ENCODE measurements around the gene TFB1M. TPM values are rescaled to one million over a fixed set of nuclear protein-coding genes. Genes with fewer than 3 reads are reported as not detected.

The TFB1M gene
- polyA plus RNA-seq, 2 of the 4 experiments (the other 2 are of a cell fraction): 9.8 to 19.5 TPM

- ATAC-seq (no peak), DNase-seq (ENCODE audit: low read depth in 1 of 2, low spot score in 1 of 2) (no peak), FAIRE-seq (no peak)
- TF ChIP-seq MAZ (IDR thresholded peaks at IDR 0.05; ENCODE audit: borderline replicate concordance, low read depth, low read length) (no peak), NFE2L2 (conservative IDR thresholded peaks at IDR 0.05; ENCODE audit: low read length) (no peak), FOSB (CRISPR knock-in tag; IDR thresholded peaks at IDR 0.05) (no peak), SMC3 (IDR thresholded peaks at IDR 0.05) (no peak), HOXA7 (CRISPR knock-in tag; IDR thresholded peaks at IDR 0.05) (no peak), GATA3 (IDR thresholded peaks at IDR 0.05; ENCODE audit: borderline replicate concordance) (no peak), MAFK (IDR thresholded peaks at IDR 0.05; ENCODE audit: partially characterized antibody) (no peak), MYC (IDR thresholded peaks at IDR 0.05; ENCODE audit: borderline replicate concordance, low read length) (no peak), CHD4 (IDR thresholded peaks at IDR 0.05; ENCODE audit: borderline replicate concordance) (no peak), HOXB5 (CRISPR knock-in tag; IDR thresholded peaks at IDR 0.05) (no peak), ELK1 (IDR thresholded peaks at IDR 0.05; ENCODE audit: low read depth, low read length) (no peak), ZFP36 (IDR thresholded peaks at IDR 0.05; ENCODE audit: borderline replicate concordance, partially characterized antibody) (no peak), POLR2AphosphoS2 (conservative IDR thresholded peaks at IDR 0.05; ENCODE audit: low read length) (no peak), HEYL (CRISPR knock-in tag; IDR thresholded peaks at IDR 0.05) (no peak), EP300 (IDR thresholded peaks at IDR 0.05) (no peak), BHLHE40 (IDR thresholded peaks at IDR 0.05; ENCODE audit: low read depth, low read length) (no peak), CBX2 (IDR thresholded peaks at IDR 0.05; ENCODE audit: borderline replicate concordance, low read depth) (no peak)
- ChIA-PET CTCF (interaction anchor here (0.7 to 2.2 kb wide), 5 partner anchors 9 to 331 kb away, joined by 3 to 7 read pairs (median 3); no protein-coding TSS in a partner anchor), POLR2A (no interaction called here)
- Histone ChIP-seq H3K4me1 (no peaks in the 10 kb centered on the region), H3K4me2 (no peak overlapping the region), H3K27ac (no peak overlapping the region), H3K4me3 (no peak overlapping the region), H3K9me3 (no peaks in the 10 kb centered on the region)
- 96% methylated on average over 3 of the region's 3 CpGs for WGBS (ENCODE audit: missing lambda C conversion rate)
Observed at GRCh38 chr6:155259204-155259603, 55.1 kb downstream of the TFB1M start.

- Histone ChIP-seq H3K4me2 (no peak overlapping the region), H3K4me3 (no peak overlapping the region), H3K4me1 (0 out of 3 replicates have a peak, but pooled peaks cover 5% of the 10 kb centered on the region), H3K27ac (no peak overlapping the region), H3K9me3 (no peaks in the 10 kb centered on the region)
- POLR2A ChIA-PET: no interaction called here
- DNase-seq (ENCODE audit: low read depth in 1 of 2, low spot score in 1 of 2) (no peak), ATAC-seq (no peak), FAIRE-seq (no peak)
- CTCF ChIA-PET: interaction anchor here (1.1 to 1.5 kb wide), 2 partner anchors 23 to 330 kb away, joined by 3 read pairs; no protein-coding TSS in a partner anchor
- TF ChIP-seq HEYL (CRISPR knock-in tag; IDR thresholded peaks at IDR 0.05) (no peak), EHMT2 (IDR thresholded peaks at IDR 0.05; ENCODE audit: low read depth) (no peak)
- 93% methylated on average over 9 of the region's 9 CpGs for WGBS (ENCODE audit: missing lambda C conversion rate)
Observed at GRCh38 chr6:155257796-155258195, 56.5 kb downstream of the TFB1M start.

GRCh38 chr6:155256122-155256795 lies 58.0 kb downstream of the TFB1M start:
- no peaks in the 10 kb centered on the region for H3K9me3 ChIP-seq
- ChIA-PET POLR2A (no interaction called here), CTCF (interaction anchor here (1.1 kb wide), 1 partner anchor 581 kb away, joined by 5 read pairs; no protein-coding TSS in a partner anchor)
- WGBS (ENCODE audit: missing lambda C conversion rate): 91% methylated on average over 5 of the region's 13 CpGs
- TF ChIP-seq GATA3 (IDR thresholded peaks at IDR 0.05; ENCODE audit: borderline replicate concordance) (no peak), FOSB (CRISPR knock-in tag; IDR thresholded peaks at IDR 0.05) (no peak), ZFP36 (IDR thresholded peaks at IDR 0.05; ENCODE audit: borderline replicate concordance, partially characterized antibody) (no peak), HEYL (CRISPR knock-in tag; IDR thresholded peaks at IDR 0.05) (no peak), TFCP2L1 (CRISPR knock-in tag; IDR thresholded peaks at IDR 0.05) (no peak), CHD4 (IDR thresholded peaks at IDR 0.05; ENCODE audit: borderline replicate concordance) (no peak), KDM5A (IDR thresholded peaks at IDR 0.05) (no peak), PBX3 (IDR thresholded peaks at IDR 0.05) (no peak), MAFK (IDR thresholded peaks at IDR 0.05; ENCODE audit: partially characterized antibody) (no peak), RCOR1 (IDR thresholded peaks at IDR 0.05; ENCODE audit: low read depth, low read length) (no peak)
- no peak for DNase-seq (ENCODE audit: low read depth in 1 of 2, low spot score in 1 of 2)
- no peak overlapping the region for H3K4me2 ChIP-seq
- H3K4me3 ChIP-seq: no peak overlapping the region
- no peak for ATAC-seq
- H3K4me1 ChIP-seq: 0 out of 3 replicates have a peak, but pooled peaks cover 5% of the 10 kb centered on the region
- no peak overlapping the region for H3K27ac ChIP-seq
- FAIRE-seq: no peak

Data from A549 (cell line).